HG03097 (cell line): ENCODE results near the gene SMC6.

Experiments used
- ATAC-seq: cut with Tn5 transposase; IDR thresholded peaks from one replicate; pipeline ENCODE4 v1.9.1; 2021; ENCODE audit not compliant: unreplicated experiment, low FRiP score

Gene SMC6, protein sequence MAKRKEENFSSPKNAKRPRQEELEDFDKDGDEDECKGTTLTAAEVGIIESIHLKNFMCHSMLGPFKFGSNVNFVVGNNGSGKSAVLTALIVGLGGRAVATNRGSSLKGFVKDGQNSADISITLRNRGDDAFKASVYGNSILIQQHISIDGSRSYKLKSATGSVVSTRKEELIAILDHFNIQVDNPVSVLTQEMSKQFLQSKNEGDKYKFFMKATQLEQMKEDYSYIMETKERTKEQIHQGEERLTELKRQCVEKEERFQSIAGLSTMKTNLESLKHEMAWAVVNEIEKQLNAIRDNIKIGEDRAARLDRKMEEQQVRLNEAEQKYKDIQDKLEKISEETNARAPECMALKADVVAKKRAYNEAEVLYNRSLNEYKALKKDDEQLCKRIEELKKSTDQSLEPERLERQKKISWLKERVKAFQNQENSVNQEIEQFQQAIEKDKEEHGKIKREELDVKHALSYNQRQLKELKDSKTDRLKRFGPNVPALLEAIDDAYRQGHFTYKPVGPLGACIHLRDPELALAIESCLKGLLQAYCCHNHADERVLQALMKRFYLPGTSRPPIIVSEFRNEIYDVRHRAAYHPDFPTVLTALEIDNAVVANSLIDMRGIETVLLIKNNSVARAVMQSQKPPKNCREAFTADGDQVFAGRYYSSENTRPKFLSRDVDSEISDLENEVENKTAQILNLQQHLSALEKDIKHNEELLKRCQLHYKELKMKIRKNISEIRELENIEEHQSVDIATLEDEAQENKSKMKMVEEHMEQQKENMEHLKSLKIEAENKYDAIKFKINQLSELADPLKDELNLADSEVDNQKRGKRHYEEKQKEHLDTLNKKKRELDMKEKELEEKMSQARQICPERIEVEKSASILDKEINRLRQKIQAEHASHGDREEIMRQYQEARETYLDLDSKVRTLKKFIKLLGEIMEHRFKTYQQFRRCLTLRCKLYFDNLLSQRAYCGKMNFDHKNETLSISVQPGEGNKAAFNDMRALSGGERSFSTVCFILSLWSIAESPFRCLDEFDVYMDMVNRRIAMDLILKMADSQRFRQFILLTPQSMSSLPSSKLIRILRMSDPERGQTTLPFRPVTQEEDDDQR

DNA sequence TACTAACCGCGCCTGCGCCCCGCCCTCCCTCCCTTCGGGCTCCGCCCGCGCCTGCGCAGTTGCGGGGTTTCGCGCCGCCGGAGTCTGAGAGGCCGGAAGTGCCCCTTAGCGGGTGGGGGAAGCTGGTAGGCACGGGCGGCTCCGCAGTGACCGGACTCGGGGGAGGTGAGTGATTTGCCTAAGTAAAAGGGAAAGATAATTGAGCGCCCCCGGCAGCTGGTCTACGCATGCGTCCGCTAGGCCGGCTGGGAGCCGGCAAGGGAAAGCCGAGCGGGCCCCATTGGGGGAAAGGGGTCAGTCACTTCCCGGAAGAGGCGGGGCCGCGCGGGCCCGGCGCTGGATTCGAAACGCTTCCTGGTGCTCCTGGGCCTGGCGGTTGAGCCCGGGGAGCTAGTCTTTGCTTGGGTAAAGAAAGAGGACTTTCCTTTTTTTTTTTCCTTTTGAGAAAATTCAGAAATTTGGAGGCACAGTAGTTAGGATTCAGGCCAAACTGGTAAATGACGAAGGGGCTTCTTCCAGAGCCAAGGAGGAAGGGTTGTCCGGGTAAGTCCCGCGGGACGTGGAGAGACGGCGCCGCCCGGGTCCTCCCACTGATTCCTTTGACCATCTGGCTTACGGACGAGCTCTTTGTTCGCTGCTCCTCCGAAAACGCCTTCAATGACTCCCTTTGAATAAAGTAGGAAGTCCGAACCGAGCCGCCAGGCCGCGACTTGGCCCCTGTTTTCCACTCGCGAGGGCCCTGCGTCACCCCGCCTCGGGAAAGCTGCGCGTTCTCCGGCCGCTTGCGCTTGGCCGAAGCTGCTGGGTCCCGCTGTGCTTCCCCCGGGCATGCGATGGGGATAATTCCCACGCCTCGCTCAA is at the start of gene SMC6, which contains the start of gene GEN1:
Gene SMC6, minus strand, starts transcription at position 8 of the 861 bp plus-strand sequence. CDS start 7,864 bp downstream, outside the sequence.
Gene GEN1, plus strand, starts transcription at position 336 of the 861 bp plus-strand sequence. CDS start 5,806 bp downstream, outside the sequence.
- ATAC-seq = peak; percentile 69

DNA sequence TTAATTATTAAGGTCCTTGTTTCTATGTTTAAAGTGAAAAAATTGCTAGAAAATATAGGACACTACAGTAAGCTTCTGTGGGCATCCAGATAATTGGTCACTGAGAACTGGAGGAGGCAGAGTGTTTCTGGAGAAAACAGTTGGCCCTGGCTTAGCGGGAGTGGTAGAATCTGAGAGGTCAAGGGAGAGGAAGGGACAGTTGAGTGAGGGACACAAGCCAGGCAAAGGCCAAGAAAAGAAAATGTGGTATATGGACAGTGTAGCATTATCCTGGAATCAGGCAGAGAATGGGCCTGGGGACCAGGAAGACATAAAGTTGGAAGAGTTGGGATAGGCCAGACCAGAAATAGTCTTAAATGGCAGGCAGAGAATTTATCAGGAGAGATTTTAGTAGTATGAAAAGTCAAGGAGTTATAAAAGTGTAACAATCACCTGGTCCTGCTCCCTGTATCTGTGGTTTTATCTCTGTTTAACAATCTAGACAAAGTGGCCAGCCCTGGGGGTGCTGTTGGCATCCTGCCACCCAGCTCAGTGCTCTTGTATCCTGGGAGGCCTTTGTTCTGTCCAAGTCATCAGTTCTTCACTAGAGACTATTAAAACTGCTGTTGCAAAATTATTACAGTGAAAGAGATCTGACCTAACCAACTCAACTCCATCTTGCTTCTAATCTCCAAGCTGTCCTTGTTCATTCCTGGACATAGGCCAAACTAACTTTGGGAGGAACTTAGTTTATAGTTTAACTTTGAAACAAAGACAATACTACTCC is 47.3 kb upstream of the SMC6 start:
- ATAC-seq = no peak

DNA sequence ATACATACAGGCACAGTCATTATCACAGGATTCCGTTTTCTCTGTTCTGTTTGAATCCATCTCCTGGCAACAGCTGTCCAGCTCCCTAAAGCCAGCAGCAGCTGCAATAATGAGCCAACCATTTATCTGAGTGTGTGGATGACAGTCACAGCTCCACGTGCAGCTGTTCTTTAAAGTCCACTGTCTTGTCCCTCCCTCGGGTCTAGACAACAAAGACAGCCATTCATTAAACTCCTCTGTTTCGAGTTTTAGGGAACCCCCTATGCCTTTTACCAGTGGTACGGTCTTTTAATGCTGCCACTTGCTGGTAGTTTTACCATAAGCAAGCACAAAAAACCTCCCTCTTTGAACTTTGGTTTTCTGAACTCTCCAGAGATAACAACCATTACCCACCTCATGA is 46.6 kb upstream of the SMC6 start:
- ATAC-seq = no peak

DNA sequence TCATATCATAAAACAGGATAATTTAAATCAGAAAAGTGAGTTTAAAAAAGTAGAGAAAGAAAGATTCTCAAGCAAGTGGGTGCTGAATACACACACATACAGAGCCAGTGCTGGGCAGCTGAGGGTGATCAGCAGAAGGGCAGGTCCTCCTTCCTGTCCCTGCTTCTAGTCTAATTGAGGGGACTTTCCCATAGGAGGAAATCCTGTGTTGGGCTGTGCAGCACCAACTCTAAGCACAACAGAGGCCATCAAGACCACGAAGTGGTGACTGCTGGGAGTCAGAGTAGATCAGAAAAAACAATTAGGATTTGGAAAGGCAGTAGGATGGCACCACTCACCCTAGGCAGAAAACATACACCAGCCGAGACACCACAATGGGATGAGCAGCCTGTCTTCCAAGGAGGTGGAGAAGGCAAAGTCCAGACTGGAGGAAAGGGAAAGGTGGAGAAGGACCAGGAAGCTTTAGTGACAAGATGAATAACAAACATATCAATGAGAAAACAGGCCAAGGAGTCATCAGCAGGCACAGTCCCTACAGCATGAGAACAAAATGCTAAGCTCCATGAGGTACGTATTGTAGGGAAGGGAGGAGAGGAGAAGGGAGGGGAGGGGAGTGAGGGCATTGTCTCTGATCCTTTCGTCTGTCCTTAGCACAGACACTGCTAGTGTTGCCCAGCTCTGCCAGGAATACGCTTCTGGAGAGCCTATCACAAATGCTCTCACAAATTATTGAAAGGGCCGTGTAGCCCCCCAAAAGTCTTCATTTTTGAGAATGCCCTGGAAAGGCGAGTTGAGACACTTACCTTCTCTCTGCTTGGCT is 45.9 kb upstream of the SMC6 start:
- ATAC-seq = no peak

DNA sequence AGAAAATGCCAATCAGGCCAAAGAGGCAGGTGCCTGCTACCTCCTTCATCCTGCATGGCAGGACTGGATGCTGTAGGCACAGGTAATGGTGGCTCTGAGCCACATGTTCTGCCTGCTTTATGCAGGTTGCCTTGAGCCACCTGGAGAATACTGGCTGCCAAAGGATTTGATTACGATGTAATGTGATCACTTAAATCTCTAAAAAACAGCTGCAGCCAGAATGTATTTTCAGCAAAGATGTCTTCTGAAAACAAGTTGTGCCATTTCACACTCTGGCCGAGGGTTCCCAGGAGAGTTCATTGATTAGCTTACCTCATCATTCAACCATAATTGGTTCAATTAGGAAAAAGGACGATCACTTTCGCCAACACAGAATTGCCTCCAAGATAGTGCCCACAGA is 44.7 kb upstream of the SMC6 start:
- ATAC-seq = no peak

DNA sequence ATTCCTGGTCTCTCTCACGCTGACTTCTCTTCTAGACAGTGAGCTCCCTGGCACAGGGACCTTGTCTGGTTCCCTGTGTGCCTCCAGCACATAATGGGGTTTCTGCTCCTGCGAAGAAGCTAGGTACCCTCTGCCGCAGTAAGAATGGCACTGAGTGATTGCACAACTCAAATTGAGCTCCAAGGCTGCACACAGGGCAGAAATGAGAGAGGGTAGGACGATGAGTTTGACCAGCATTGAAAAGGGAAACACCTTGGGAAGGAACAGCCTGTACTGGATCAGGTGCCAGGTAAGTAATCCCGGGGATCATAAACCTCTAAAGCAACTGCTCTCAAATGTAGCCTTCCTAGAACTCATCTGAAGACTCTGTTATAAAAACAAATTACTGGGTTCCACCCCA is 41.7 kb upstream of the SMC6 start:
- ATAC-seq = no peak

DNA sequence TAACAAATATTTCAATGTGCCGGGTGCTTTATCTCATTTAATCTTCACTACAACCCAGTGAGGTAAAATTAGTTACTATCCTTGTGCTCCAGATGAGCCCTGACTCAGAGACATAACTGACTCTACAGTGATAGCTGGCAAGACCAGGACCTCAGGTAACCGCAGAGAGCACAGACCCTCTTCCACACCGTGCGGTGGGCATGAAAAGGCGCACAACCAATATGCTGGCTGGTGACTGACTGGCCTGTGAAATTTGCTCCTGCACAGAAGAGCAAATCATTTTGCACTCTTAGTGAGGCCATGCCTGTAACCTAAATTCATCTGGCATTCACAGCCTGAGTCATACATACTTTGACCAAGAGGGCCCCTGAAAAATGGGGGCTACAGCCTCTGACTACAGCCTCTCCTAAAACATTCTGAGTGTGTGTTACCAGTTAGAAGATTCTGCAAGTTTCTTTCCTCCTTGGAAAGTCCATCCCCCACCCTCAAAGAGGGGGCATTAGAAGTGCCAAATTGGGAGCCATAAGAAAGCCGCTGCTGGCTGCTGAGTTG is 40.3 kb upstream of the SMC6 start:
- no peak for ATAC-seq

DNA sequence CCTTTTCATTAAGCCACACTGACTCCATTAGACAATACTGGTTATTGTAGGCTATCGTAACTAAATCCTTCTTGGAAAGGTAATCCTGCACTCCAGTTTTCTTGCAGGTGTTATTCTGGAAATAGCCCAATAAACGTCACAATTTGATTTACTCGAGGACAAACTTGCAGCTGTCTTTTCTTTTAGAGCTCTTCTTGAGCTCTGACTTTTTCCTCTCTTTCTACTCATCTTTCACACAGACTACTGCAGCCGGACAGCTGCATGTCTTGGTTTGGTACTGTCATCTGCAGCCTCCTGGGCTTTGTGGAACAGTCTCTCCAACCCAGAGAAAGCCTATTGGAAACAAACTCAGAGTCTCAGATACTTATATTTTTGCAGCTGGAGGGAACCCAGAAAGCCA is 39.7 kb upstream of the SMC6 start:
- no peak for ATAC-seq

DNA sequence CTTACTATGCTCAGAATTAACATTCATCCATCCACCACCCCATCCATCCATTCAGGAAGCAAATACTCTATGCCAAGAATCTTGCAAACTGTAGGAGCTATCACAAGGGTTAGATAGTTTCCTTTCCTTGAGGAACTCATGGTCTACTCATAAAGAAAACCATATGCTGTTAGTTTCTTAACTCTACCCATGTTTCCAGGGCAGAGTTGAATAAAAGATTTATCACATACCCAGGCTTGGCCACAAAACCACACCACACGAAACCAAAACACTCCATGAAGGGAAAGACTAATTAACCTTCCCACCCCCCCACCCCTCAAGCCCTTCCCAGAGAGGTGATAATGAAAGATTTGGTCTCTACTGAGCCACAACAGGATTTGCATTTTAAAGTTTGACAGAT is 38.9 kb upstream of the SMC6 start:
- peak; percentile 71 for ATAC-seq

DNA sequence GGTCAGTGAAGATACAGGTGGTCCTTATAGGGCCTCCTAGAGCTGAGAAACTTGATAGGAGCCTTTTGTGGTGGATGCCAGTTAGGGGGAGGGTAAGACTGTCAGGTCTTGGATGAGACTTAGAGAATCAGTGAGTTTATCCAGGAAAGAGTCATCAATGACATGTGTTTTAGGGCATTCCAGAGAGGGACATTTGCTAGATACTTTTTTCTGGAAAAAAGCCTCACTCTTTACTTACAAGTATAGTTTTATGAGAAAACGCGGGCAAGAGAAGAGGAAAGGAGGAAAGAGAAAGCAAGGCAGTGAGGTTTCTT is 38.2 kb upstream of the SMC6 start:
- no peak for ATAC-seq

DNA sequence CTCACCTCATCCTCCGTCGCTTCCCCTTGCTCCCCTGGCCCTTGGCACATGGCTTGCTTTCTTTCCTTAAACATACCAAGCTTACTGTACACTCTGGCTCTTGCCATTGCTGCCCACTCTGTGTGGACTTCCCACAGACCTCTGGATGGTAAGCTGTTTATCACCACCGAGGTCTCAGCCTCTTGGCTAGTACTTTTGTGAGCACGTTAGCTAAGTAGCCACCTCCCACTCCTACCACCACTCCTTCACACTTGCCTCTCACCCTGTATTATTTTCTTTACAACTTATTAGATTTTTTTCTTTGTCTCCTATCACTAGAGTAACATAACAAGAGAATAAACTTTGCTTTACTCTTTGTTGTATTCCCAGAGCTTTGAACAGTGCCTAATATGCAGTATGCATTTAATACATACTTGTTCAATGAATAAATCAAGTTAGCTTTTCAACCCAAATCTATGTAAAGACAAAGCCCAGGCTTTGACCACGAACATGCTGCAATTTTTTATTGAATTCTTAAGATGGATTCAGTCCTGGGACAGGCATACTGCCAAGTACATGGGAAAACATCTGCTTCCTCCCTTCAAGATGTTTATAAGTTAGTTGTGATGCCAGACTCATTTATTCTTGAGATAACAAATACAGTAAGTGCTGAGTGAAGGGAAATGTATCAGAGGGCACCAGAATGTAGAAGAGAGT is 37.7 kb upstream of the SMC6 start:
- no peak for ATAC-seq

DNA sequence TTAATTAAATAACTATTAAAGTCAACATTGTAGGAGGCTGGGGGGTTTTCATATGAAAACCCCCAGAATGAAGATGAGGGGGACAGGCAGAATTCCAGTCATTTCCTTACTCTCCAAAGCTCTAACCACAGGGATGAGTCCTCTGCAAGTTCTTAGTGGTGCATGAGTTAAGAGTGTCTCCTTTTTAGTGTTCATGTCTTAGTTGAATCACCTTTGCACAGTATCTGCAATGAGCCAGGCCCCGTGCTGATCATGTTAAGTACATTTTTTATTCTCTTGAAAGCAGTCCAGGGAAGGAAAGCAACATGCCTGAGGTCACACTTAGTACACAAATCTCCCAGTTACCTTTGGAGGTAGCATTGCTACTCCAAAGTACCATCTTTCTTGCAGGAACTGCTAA is 36.9 kb upstream of the SMC6 start:
- no peak for ATAC-seq

DNA sequence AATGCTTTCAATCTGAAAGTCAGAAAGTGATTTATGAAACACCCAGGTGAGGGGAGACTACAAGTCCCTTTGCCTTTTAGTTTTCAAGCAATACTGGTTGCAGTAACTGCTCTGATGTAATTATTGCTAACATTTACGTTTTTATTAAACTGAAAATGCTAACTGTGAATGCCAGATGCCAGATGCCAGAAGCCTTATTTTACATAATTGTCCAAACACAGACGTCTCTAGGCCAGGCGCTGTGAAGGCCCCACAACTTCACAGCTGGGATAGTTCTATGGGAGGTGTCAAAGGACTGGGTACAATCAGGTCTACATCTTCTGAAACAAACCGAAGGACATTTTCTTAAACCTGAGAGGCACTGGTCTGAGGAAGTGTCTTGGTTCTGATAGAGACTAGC is 35.2 kb upstream of the SMC6 start:
- ATAC-seq = no peak

DNA sequence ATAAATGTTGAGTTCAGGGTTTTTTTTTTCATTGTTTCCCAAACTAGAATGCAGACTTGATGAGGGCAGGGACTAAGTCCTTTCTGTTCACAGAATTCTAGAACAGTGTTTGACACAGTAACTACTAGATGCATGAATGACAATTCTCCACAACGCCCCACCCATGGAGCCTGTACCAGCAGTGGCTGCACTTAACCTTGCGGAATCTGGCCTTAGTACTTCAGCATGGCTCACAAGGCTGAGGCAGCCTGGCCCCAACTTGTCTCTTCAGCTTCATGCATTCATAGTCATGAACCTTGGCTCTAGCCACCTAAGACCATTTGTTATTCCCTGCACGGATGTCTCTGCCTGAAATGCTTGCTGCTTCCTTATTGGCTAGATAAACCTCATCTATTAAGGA is 33.1 kb upstream of the SMC6 start:
- ATAC-seq = no peak

DNA sequence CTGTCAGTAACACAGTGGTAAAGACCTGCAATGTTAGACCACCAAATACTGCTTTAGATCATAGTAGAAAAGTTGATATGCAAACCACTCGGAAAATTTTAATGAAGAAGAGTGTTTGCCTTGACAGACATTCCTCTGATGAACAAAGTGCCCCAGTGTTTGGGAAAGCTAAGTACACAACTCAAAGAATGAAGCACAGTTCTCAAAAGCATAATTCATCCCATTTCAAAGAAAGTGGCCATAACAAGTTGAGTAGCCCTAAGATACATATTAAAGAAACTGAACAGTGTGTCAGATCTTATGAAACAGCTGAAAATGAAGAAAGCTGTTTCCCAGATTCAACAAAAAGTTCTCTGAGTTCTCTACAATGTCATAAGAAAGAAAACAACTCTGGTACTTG is 27.9 kb upstream of the SMC6 start:
- ATAC-seq = no peak

DNA sequence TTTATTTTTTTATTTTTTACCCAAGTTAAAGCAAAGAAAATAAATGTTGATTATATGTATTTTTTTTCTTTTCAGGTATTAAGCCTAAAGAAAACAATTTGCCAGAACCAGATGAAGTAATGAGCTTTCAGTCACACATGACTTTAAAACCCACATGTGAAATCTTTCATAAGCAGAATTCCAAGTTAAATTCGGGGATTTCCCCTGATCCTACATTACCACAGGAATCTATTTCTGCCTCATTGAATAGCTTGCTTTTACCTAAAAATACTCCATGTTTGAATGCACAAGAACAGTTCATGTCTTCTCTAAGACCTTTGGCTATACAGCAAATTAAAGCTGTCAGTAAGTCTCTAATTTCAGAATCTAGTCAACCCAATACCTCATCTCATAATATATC is 26.9 kb upstream of the SMC6 start:
- no peak for ATAC-seq

DNA sequence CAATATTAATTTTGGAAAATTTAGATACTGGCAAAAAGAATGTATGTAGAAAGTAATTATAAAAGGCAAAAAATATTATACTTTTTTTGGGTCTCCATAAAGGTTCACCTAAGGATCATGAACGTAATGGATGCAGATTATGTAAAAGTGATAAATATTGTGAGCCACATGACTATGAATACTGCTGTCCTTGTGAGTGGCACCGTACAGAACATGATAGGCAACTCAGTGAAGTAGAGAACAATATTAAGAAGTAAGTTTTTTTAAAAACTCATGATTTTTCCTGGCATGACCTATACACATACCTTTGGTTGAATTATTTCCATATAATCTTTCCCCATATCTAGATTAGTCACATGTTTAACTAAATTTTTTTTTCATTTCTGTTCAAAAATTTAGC is 18.9 kb upstream of the SMC6 start:
- ATAC-seq = no peak

DNA sequence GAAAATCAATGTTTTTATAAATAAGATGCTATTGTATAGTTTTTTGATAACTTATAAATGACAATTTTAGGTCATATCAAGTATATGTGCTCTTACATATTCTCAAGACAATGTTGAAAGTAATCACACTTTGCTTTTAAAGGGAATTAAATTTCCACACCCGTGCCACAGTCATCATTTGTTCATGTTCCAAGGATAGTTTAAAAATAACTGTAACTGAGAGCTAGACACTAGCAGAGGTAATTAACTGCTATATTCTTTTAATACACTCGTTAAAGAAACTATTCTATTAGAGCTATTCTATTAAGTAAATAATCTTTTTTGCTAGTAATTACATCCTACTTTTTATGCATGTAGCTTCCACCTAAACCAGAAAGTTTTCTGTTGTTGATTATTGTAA is 18.3 kb upstream of the SMC6 start:
- no peak for ATAC-seq
